Osteocyte (in vitro differentiated cells): Measurements from ENCODE around the gene CCNC. TPM values are rescaled to one million over a fixed set of nuclear protein-coding genes. Genes with fewer than 3 reads are reported as not detected.
A peak's percentile ranks its signal among the peaks of the same experiment; 100 is the strongest.

Experiments used
- DNase-seq: peaks from one replicate; pipeline ENCODE4 v3.0.0; 2021; ENCODE audit warnings: mixed read lengths; ENCODE audit not compliant: unreplicated experiment; ENCODE audit errors: extremely low spot score
- H3K27ac Mint-ChIP-seq: one replicate; pipeline ENCODE4 v1.8.0; 2021; ENCODE audit warnings: mild to moderate bottlenecking, mixed read lengths; ENCODE audit not compliant: unreplicated experiment
- H3K27me3 Mint-ChIP-seq: one replicate; pipeline ENCODE4 v1.8.0; 2021; ENCODE audit warnings: mixed read lengths; ENCODE audit not compliant: unreplicated experiment
- H3K36me3 Mint-ChIP-seq: one replicate; pipeline ENCODE4 v1.8.0; 2021; ENCODE audit warnings: mixed read lengths; ENCODE audit not compliant: unreplicated experiment
- H3K4me1 Mint-ChIP-seq: one replicate; pipeline ENCODE4 v1.8.0; 2021; ENCODE audit warnings: mixed read lengths; ENCODE audit not compliant: unreplicated experiment
- H3K4me3 Mint-ChIP-seq: one replicate; pipeline ENCODE4 v1.8.0; 2021; ENCODE audit warnings: mild to moderate bottlenecking, moderate library complexity, mixed read lengths; ENCODE audit not compliant: unreplicated experiment
- H3K9me3 Mint-ChIP-seq: one replicate; pipeline ENCODE4 v1.8.0; 2021; ENCODE audit warnings: mixed read lengths; ENCODE audit not compliant: unreplicated experiment
- CTCF ChIP-seq: fragments of 200-600 bp; sonication (generic); IDR thresholded peaks from 2 replicates; pipeline ENCODE4 v1.5.0; 2021; ENCODE audit warnings: antibody characterized with exemption, mild to moderate bottlenecking, moderate library complexity
- total RNA-seq: library from RNA; stranded (reverse); gene quantifications from 2 replicates; pipeline ENCODE4 v1.2.1, GENCODE V29; 2021

The CCNC gene
- total RNA-seq, 1 donor from 2014 or later, result 34.6 TPM

GRCh38 chr6:99613409-99613704 lies 44.9 kb upstream of the CCNC start:
- H3K4me1 Mint-ChIP-seq, result peaks cover 12% of the 10 kb centered on the region
- H3K27me3 Mint-ChIP-seq, result peaks cover 86% of the 10 kb centered on the region
- no peaks in the 10 kb centered on the region for H3K36me3 Mint-ChIP-seq
- H3K4me3 Mint-ChIP-seq, result peak overlapping the region; percentile 55
- no peak for DNase-seq
- no peak overlapping the region for H3K27ac Mint-ChIP-seq
- TF ChIP-seq CTCF, result peak; percentile 69
- H3K9me3 Mint-ChIP-seq, result peaks cover 3% of the 10 kb centered on the region

GRCh38 chr6:99612551-99613408 lies 44.3 kb upstream of the CCNC start:
- Mint-ChIP-seq H3K4me3 (peak overlapping the region; percentile 35), H3K27me3 (peaks cover 86% of the 10 kb centered on the region), H3K36me3 (no peaks in the 10 kb centered on the region), H3K9me3 (no peaks in the 10 kb centered on the region), H3K4me1 (peaks cover 12% of the 10 kb centered on the region), H3K27ac (no peak overlapping the region)
- no peak for DNase-seq
- no peak for TF ChIP-seq CTCF

- Mint-ChIP-seq H3K27ac (no peak overlapping the region), H3K36me3 (no peaks in the 10 kb centered on the region), H3K4me3 (no peak overlapping the region), H3K27me3 (peaks cover 86% of the 10 kb centered on the region), H3K9me3 (no peaks in the 10 kb centered on the region), H3K4me1 (peaks cover 18% of the 10 kb centered on the region)
- DNase-seq, result no peak
- no peak for TF ChIP-seq CTCF
Observed at GRCh38 chr6:99611148-99611547, 42.7 kb upstream of the CCNC start.

- Mint-ChIP-seq H3K4me3 (no peak overlapping the region), H3K27me3 (peaks cover 86% of the 10 kb centered on the region), H3K9me3 (no peaks in the 10 kb centered on the region), H3K36me3 (no peaks in the 10 kb centered on the region), H3K4me1 (peaks cover 16% of the 10 kb centered on the region), H3K27ac (no peak overlapping the region)
- TF ChIP-seq CTCF, result no peak
- DNase-seq, result no peak
Observed at GRCh38 chr6:99609905-99610489, 41.5 kb upstream of the CCNC start.

- no peak for TF ChIP-seq CTCF
- H3K27me3 Mint-ChIP-seq, result peaks cover 90% of the 10 kb centered on the region
- no peak overlapping the region for H3K4me3 Mint-ChIP-seq
- no peaks in the 10 kb centered on the region for H3K9me3 Mint-ChIP-seq
- H3K27ac Mint-ChIP-seq, result no peak overlapping the region
- DNase-seq, result no peak
- no peaks in the 10 kb centered on the region for H3K36me3 Mint-ChIP-seq
- H3K4me1 Mint-ChIP-seq, result peaks cover 15% of the 10 kb centered on the region
Observed at GRCh38 chr6:99608886-99609482, 40.5 kb upstream of the CCNC start.
